ENCODE data around the gene NIN.
"Not testable (repeated sequence)": the region's sequence is repeated elsewhere in the genome, so short reads cannot be mapped to it uniquely, and the experiment has no call there.

NIN gene

DNA sequence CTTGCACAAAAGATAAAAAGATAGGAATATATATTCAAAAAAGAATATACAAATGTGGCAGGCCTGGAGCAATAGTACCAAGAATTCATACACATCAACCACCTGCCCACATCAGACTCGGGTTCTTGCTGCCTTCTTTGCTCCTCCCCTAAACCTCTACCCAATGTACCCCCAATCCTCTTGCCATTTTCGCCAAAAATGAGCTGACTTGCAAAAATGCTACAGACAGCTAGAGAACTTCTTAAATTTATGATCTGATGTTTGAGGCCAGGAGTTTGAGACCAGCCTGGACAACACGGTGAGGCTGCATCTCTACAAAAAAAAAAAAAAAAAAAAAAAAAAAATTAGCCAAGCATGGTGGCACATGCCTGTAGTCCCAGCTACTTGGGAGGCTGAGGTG is 119.9 kb downstream of the NIN start:
- no peak for DNase-seq (ENCODE audit: low read depth)

GRCh38 chr14:50705026-50705593 is 125.9 kb downstream of the NIN start:
- no peak for DNase-seq (ENCODE audit: low read depth)

DNA sequence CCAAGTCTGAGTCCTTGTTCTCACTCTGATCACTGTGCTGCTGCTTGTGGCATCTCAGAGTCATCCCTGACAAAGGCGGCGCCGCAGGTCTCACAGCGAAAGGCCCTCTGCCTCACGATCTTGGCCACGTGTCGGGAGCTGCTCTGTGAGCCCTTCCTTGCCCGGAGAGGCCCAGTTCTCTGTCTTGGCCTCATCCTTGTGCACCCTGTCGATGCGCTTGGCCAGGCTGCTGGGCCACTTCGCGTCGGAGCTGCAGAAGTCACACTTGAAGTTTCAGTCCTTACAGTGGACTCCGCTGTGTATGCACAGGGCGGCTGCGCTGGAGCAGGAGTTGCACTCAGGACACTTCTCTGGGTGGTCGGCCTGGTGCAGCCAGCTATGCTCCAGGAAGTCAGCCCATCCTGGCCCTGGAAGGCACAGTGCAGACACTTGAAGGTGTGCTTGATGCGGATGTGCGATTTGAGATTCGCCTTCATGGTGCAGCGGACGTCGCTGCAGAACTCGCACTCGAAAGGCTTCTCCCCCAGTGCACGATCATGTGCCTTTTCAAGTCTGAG is 126.4 kb downstream of the NIN start:
- DNase-seq (ENCODE audit: low read depth) = no peak

DNA sequence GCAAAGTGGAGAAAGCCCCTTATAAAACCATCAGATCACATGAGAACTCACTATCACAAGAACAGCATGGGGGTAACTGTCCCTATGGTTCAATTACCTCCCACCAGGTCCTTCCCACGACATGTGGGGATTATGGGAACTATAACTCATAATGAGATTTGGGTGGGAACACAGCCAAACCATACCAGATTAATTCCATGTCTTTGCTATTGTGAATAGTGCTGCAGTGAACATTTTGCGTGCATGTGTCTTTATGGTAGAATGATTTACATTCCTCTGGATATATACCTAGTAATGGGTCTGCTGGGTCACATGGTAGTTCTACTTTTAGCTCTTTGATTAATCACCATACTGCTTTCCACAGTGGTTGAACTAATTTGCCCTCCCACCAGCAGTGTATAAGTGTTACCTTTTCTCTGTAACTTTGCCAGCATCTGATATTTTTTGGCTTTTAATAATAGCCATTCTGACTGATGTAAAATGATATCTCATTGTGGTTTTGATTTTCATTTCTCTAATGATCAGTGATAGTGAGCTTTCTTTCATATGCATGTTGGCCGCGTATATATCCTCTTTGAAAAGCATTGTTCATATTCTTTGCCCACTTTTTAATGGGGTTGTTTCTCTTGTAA is 133.2 kb downstream of the NIN start:
- DNase-seq (ENCODE audit: low read depth) = no peak

- DNase-seq (ENCODE audit: low read depth) = not testable (repeated sequence)
Observed at GRCh38 chr14:50694260-50694659, 136.7 kb downstream of the NIN start.

GRCh38 chr14:50688875-50689274 is 142.1 kb downstream of the NIN start:
- DNase-seq (ENCODE audit: low read depth) = no peak

- no peak for DNase-seq (ENCODE audit: low read depth)
Observed at GRCh38 chr14:50679674-50680073, 151.3 kb downstream of the NIN start.

- DNase-seq (ENCODE audit: low read depth) = no peak
Observed at GRCh38 chr14:50678163-50678562, 152.8 kb downstream of the NIN start.

DNA sequence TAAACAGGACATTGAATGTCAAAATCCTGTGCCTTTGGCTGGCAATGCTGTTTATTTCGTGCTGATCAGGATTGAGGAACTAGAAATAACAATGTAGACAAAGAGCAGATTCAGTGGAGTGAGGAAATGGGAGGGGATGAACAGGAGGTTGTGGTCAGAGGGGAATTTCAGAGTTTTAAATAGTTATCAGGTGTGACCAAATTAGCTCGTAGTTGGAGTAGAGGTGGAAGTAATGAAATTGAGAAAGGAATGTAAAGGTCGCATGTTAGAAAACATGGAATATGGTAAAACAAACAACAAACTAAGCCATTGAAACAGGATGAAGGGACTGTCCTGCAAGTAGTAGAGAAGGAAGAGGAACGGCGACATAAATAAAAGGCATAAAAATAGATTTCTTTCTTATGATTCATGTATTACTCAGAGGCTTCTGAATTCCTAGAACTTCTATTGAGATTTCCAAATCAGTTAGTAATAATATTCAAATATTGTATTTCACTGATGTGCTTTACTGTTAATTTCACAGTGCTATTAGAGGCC is 153.4 kb downstream of the NIN start:
- no peak for DNase-seq (ENCODE audit: low read depth)

GRCh38 chr14:50676814-50677516 is 154.0 kb downstream of the NIN start:
- DNase-seq (ENCODE audit: low read depth) = no peak

GRCh38 chr14:50675597-50675996 is 155.4 kb downstream of the NIN start:
- no peak for DNase-seq (ENCODE audit: low read depth)

DNA sequence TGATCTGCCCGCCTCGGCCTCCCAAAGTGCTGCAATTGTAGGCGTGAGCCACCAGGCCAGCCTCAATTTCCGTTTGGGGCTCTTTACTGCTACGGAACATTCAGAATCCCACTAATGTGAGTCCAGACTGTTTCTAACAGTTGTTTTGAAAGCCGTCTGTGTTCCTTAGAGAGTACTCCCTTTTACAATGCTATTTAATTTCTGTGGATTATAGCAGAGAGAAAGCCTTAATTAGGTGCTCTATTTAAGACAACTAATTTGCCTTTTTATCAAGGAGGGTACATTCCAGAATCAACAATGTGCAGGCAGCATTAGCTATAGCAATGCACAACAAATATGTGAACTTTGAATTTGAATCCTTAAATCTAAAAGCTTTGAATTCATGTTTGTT is 160.1 kb downstream of the NIN start:
- no peak for DNase-seq (ENCODE audit: low read depth)

GRCh38 chr14:50670196-50670865 is 160.6 kb downstream of the NIN start:
- DNase-seq (ENCODE audit: low read depth) = no peak
